HG03135 (cell line): ENCODE data around the gene CIT.

Experiments
- ATAC-seq: cut with Tn5 transposase; IDR thresholded peaks from one replicate; pipeline ENCODE4 v1.9.1; 2021; ENCODE audit warnings: mild to moderate bottlenecking, moderate library complexity; ENCODE audit not compliant: unreplicated experiment

The CIT gene

DNA sequence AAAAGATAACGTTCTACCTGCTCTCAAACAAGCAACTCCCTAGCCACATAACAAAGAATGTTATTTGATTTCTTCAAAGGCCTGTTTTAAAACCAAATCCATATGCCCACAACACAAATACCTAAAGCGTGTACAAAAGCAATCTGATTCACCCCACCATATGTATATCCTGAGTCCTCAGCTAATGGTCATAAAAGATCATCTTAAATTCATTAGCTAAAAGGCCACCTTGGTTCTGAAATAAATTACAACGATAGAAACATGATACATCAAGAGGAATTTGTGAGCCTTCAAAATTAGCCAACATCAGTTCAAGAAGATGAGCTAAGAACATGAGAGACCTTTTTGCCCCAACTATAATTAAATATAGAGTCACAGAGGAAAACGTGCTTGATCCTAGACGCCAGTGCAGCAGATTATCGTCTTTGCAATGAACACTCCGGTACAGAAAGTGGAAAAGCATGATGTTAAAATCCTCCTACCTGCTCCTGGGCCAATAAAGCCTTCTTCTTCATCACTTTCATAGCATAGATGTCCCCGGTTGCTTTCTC is 20.0 kb downstream of the CIT start:
- no peak for ATAC-seq

DNA sequence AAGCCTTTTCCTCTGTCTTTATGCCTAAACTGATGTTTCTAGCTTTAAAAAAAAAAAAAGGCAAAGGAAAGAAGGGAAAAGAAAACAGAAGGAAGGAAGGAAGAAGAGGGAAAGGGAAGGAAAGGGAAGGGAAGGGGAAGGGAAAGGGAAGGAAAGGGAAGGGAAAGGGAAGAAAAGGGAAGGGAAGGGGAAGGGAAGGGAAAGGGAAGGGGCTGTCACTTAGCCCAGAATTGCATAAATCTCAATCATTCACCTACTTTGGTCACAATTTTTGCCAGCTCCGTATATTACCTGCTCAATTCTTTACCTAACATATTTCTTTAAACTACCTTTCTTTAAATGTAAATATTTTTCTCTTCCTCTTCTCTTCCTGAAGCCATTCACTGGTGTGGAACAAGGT is 26.8 kb downstream of the CIT start:
- no peak for ATAC-seq

DNA sequence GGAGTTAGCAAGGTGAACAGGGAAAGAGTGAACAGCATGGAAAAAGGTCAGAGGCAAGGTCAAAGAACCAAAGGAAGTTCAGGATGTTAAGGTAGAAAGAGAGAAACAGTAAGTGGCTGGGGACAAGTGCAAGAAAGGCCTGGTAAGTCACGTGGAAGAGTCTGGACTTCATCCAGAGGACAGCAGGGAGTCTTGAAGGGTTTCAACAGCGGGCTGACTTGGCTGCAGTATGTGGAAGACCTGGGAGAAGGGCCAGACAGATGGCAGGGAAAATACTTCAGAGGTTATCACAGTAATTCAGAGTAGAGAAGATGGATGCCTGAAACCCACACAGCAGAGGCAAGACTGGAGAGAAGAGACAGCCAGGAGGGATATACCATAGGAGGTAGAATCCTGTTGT is 34.0 kb downstream of the CIT start:
- no peak for ATAC-seq

DNA sequence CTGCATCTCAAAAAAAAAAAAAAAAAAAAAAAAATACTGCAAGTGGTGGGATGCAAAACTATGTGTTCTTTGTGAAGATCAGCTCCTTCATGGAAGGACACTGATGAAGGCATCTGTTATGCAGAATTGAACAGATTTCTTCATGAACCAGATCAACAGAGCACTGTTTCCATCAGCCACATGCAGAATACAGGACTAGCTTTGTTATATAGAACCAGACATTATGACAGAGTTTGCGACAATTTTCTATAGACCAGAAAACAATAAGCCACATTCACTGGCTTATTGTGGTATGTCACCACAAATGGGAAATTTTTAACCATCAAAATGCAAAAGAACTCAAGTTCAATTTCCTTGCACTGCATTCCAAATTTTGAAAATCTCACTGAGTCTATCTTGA is 34.7 kb downstream of the CIT start:
- no peak for ATAC-seq

DNA sequence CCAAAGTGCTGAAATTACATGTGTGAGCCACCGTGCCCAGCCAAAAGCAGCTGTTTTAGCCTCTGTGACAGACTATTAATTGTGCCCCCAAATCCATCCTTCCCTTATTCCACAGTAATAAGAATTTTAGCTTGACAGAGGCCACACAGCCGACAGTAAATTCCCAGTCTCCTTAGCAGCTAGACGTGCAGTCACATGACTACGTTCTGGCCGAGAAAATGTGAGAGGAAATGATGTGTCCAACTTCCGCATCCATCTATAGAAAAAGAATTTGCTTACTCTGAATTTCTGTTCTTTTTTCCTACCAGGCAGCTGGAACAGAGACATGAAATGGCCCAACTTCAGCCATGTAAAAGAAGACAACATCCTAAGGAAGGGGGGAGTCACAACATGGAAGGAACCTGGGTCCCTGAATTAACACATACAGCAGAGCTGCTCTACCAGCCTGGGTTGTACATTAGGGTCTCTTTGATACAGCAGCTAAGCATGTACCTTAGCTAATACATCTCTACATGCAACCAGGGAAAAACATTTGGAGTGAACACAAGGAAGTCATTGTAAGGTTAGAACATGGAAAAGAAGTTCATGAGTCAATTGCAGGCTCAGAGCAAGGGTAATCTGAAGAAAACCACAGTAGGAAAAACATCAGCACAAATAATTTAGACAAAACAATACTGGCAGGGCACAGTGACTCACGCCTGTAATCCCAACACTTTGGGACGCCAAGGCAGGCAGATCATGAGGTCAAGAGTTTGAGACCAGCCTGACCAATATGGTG is 35.5 kb downstream of the CIT start:
- no peak for ATAC-seq

DNA sequence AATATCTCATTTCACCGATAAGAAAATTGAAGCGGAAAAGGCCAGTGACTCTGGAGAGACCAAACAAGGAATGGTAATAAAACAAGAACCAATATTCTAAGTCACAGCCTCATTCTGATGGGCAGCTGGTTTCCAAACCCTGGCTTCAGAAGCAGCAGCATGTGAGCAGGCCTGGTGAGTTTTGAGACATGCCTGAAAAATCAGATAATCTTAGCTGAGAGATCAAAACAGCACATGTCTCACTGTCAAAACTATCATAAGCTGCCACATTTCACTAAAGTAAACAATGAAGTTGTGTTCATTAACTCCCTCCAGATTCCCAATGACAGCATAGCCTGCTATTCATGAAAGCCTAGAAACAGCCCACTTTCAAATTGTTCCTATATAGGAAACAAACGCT is 36.5 kb downstream of the CIT start:
- ATAC-seq: no peak

DNA sequence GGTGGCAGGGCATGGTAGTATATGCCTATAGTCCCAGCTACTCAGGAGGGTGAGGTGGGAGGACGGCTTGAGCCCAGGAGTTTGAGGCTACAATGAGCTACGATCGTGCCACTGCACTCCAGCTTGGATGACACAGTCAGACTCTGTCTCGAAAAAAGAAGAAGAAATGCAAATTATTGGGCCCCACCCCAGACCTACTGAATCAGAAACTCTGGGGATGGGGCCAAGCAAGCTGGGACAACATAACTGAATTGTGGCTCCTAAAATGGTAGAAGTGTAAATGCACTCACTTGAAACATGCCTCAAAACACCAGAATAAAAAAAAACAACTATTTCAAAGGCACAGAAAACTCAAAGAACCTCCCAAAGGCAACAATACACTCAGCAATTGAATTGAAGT is 37.0 kb downstream of the CIT start:
- no peak for ATAC-seq

DNA sequence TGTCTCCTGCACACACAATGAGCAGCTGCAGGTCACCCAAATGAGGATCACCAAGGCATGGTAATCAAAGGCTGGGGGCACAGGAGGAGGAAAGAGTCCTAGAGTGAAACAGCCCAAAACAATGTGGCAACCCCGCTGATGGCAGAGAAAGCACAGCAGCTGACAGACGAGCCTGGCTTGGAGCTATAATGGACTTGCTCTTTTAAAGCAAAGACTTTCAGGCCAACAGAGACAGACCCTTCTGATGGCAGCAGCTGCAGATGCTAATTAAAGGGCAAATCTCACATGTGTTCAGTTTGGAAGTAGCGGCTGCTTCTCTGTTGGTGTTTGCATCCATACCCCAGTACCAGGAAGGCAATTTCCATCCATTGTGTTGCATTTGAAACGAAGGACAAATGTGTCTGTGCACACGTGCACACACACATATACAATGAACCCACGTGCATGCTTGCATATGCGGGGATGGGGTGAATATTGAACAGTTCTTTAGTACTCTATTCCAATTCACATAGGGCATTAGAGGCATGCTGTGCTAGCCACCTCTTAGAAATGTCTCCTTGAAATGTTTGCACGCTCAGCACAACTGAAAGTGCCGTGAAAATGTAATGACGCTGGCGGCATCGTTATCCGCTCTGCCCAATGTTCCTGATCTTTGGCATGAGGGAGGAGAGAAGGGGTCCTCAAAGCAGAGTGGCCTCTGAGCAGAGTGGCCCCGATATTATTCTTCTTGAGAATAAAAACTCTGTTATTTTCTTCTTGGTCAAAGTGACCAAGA is 38.1 kb downstream of the CIT start:
- no peak for ATAC-seq

DNA sequence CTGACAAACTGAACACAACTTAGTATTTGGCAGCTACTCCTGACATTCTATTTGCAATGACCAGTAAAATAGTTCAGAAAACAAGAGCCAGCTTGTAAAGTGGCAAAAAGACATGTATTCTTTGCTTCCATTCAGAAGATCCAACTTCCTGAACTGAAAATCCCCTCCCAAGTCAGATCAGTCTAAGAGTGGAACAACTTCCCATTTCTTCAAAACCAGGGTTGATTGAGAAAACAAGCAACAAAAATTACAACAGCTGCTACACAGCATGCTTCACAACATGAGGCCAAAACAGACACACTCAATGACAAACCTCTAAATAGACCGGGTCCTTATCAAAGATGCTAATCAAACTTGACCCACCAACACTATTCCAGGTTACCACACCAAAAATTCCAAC is 40.3 kb downstream of the CIT start:
- ATAC-seq: no peak

DNA sequence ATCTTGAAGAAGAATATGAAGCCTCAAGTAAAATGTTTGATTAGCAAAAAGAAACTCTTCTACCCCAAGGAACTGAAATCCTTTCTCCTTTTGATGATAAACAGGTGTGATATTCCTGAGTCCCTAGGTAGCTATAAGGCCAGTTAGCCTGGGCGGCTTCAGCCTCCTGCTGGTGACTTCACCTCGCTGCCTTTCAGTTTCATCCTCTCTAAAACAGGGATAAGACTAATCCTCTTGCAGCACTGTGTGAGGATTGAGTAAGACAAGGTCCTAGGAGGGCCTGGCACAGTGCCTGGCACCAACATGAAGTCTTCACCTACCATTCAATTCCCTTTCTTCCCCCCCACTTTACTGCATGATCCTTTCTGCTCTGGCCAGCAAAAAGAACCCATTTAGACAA is 42.1 kb downstream of the CIT start:
- ATAC-seq: no peak

DNA sequence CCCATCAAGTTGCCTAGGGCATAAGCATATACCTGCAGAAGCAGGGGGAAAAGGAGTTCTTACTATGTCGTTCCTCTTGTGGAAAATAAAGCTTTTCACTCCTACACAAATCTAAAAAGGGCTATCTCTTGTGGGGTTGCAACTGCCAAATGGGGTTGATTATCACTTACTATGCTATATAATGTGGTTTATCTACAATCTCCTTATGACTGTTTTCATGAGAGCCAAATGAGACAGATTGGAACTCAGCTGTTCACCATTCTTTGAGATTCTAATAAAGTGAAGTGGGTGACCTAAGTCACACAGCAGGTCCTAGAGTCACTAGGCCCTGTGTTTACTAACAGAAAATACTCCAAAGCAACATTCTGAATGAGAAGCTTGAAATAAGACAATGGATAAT is 47.7 kb downstream of the CIT start:
- no peak for ATAC-seq

DNA sequence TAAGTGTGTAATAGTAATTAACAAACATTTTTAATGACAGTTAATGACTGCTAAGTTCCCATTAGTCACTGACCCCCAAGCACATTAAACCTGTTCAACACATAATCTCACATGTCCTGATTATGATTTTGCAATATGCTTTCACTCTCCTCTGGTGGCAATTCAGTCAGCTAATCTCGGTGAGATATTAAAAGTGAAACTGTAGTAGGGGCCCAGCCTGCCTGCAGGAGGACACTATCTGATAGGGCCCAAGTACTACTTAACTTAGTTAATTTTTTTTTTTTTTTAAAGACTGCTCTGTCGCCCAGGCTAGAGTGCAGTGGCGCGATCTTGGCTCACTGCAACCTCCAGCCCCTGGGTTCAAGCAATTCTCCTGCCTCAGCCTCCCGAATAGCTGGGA is 48.8 kb downstream of the CIT start:
- no peak for ATAC-seq

DNA sequence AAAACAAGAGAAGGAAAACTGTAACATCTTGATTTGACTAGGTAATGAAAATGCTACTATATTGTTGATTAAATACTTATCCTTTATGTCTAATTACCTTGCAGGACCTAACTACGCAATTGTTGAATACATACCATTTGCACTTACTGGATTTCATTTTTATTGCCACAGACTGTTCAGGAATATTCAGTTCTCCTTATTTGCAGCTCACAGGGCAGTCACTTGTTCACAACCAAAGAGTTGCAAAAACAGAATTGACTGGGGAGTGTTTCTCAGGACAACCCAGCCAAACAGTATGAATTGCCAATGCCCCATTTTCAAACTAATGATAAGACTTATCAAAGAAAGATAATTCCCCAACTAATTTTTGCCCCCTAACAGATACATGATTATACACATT is 49.4 kb downstream of the CIT start:
- ATAC-seq: no peak

DNA sequence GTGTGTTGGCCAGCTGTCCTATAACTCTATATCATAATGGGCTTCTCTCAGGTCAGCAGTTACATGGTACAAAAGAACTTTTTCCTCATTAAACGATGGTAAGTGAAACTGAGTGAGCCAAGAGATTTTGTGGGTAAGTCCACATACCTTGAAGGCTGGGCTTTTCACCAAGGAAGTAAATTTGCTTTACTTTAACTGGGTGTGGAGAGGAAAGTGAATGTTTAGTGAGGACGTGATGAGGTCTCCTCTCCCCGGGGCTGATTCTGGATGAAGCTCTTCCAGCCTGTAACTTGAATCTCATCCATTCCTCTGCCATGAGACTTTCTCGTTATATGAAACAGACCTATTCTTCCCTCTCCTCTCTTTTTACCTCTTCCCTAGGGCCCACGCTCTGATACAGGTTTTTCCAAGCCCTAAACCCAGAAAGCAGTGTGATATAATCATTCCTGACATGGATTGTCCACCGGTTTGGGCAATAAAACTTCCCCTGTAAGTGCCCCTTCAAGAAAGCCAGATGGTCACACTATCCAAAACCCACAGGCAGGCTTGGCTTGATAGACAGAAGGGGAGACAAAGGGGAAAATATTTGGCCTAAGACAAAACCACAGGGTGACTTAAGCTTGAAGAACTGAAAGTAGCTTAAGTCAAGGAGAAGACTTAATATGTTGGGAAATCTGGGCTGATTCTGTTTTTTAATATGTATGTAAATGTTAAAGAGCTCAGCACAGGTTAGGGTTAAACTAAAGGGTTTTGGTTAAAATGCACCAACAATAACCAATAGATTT is 50.3 kb downstream of the CIT start:
- no peak for ATAC-seq

DNA sequence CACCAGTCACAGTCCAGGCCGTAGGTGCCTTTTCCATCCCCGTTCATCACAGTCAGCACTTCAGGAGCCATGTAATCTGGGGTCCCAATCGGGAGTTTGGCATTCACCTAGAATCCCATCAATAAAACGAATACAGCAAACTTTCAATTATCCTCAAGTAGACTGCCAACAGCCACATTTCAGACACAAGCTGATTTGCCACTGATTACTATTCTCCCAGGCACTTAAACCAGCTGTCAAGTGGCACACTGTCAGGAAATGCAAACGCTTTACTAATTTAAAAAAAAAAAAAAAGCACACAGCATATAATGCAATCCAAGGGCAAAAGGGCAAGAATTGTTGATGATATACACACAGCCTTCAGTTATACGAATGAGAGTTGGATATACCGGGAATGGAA is 51.9 kb downstream of the CIT start:
- no peak for ATAC-seq

DNA sequence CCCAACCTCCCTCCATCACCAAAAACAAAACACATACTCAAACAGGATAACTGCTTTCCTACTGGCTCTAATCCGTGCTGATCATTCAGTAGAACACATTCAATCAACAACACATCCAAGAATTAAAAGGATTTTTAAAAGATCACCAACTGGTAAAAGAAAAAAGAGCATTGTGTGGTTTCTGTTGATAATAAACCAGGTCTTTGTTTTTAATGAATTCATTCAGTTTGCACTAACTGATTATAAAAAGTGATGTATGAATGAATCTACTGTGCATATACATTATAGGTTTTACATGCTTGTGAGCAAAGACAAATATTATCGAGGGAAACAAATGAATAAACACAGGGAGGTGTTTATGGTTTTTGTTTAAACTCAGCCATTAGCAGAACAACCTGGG is 55.1 kb downstream of the CIT start:
- no peak for ATAC-seq

DNA sequence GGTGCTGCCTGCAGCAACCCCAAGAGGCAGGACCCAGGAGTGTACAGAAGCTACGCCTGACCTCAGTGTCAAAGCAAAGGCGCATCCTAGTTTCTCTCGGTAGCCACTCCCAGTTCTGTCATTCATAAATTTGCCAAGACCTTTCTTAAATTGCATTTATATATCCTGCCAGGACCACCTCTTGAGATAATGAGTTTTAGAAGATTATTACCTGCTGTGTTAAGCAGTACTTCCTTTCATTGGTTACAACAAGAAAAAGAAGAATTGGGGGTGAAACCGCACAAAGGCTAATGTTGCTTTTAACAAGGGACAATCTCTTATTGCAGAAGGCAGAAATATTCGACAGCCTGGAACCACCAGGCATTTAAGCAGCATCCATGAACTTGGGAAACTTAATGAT is 57.8 kb downstream of the CIT start:
- ATAC-seq: no peak

DNA sequence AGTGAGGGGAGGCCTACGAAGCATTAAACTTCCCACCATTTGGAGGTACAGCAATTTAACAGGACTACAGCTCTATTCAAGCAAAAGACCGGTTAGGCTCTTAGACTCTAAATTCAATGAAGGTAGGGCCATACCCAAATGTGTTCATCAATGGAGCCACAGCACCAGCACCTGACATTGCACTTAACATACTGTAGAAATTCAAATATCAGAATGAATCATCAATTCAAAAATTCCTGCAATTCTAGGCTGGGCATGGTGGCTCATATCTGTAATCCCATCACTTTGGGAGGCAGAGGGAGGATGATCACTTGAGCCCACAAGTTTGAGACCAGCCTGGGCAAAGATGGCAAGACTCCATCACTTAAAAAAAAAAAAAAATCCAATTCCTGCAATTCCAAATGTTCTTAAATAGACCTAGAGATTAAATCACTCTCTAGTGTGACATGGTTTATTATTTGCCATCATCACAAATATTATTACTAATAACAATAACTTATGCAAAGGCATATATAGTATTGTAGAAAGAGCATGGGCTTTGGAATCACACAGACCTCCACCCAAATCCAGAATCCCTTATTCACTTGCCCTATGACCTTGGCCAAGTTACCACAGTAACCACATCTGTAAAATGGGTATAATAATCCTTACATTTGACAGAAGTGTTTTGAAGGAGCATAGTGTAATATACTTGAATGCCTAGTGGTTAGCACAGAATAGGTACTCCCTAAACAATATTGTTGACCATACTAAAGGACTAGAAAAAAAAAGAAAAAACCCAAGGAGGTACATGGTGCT is 59.4 kb downstream of the CIT start:
- ATAC-seq: no peak

DNA sequence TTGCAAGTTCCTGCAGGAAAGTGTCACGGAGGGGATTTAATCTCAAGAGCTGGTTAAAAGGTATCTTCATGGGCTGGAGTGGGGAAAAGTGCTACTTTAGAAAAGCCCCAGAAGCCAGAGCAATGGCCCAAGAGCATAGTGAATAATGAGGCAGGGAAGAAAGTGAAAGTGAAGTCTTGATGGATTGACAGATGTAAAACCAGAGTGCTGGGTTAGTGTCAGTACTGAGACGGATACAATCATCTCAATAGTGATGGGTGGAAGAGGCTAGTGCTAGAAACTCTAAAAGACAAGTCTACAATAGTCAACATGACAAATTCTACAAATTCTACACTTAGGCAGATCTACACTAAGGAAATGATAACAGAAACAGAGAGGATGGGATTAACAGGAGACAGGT is 68.1 kb downstream of the CIT start:
- no peak for ATAC-seq

DNA sequence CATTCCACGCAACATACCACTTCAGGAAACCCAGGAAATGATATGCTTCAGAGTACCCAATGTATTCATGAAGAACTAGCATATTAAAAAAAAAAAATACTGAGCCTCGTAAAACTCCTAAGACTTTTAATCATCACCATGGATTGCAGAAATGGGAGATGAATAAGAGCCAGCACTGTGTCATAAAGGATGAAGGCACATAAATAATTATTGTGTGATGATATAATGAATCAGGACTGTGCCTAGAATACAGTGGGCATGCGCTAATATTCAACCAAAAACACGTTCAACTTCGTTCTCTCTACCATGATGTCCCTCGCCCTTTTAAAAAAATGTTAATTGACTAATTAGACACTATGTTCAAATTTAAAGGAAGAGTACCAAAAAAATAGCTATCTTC is 68.7 kb downstream of the CIT start:
- ATAC-seq: no peak

DNA sequence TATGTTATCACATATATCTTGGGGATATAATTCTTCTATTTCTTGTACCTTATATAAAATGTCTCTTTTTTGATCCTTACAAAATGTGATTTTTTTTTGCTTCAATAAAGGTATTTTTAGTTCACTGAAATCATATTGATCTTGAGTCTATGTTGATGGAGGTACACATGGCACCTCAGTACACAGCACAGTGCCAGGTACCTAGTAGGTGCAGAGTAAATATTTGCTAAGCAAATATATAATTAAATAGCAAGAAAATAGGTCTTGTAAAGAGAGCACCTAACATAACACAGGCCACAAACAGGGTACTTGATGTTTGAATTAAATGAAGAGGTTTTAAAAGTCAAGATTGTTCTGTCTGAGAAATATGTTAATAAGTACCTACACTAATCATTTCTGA is 69.7 kb downstream of the CIT start:
- no peak for ATAC-seq
